Measurements from ENCODE around the gene NFIB.

DNA sequence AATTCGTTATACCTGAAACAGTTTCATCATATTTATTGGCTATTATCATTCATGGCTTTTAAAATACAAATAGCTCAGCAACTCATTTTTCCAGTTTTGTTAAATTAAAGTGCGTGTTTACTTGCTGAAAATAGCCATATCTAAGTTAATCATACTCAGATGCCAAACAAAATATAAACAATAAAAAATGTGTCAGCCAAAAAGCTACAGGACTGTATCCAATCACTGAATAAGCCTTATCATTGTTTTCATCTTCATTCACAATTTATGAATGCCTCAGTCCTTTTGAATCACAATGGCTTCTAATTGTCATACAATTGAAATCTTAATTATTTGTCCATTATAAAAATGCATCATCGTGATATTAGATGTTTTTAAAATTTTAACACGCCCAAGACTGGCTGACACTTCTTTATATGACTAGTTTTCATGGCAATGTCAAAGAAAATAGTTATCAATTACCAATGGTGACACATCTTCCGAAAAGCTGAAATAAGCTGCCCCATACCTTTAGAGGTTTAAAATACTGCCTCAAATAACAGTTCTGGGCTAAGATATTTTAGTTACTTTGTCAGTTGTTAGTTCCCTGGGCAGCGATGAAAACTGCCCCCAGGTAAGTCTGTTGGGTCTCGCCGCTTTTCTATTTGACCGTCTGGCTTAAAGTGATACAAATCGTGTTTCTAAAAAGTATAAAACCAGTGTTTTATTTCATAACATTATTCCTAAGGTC is 1.8 kb downstream of the NFIB start:
- TF ChIP-seq POLR2AphosphoS5 (IDR thresholded peaks at IDR 0.05; ENCODE audit: low read depth, low read length) (no peak), POLR2A (IDR thresholded peaks at IDR 0.05; ENCODE audit: low read depth, low read length) (no peak), TAF1 (IDR thresholded peaks at IDR 0.05; ENCODE audit: low read depth, low read length) (no peak), PAX5 (IDR thresholded peaks at IDR 0.05; ENCODE audit: insufficient read depth, low read length, severe bottlenecking) (no peak), SPI1 (IDR thresholded peaks at IDR 0.05; ENCODE audit: low read depth, low read length) (no peak)
